ENCODE data around the gene XYLT1. TPM values are rescaled to one million over a fixed set of nuclear protein-coding genes. Genes with fewer than 3 reads are reported as not detected.

Gene XYLT1
- total and polyA plus RNA-seq, 10 of the 15 experiments (the other 5 are each of a cell fraction or from before 2014, with no cell fraction given), result 0.88 to 14.8 (median 5.8) TPM

- TF ChIP-seq NFYB (IDR thresholded peaks at IDR 0.05; ENCODE audit: insufficient read depth, low read depth, low read length) (no peak), SIN3A (IDR thresholded peaks at IDR 0.05; ENCODE audit: low read depth, low read length) (no peak), IKZF1 (conservative IDR thresholded peaks at IDR 0.05) (no peak)
These were observed 286.7 kb downstream of the XYLT1 start (continued) for GRCh38 chr16:17184026-17184425.

- H3K27ac ChIP-seq (ENCODE audit: control insufficient read depth, insufficient read depth), result no peak overlapping the region
- H2AFZ ChIP-seq (ENCODE audit: control insufficient read depth, low read depth, low read length), result no peak overlapping the region
- CTCF ChIA-PET, result interaction anchor here (0.7 to 1.8 kb wide), 4 partner anchors 14 to 317 kb away, joined by 3 to 7 read pairs (median 4); no protein-coding TSS in a partner anchor
- intact Hi-C loops (cut with micrococcal nuclease; ENCODE audit: unreplicated experiment), result no loop called here
- TF ChIP-seq REST (IDR thresholded peaks at IDR 0.05; ENCODE audit: low read depth, low read length), result peak; percentile 86
- TF ChIP-seq IKZF1 (conservative IDR thresholded peaks at IDR 0.05), result no peak
- FAIRE-seq (no peak), ATAC-seq (no peak), DNase-seq (ENCODE audit: low read depth, low spot score) (no peak)
- H3K36me3 ChIP-seq (ENCODE audit: control insufficient read depth in 2 of 2, insufficient read depth in 2 of 2, low read length in 1 of 2), result no peaks in the 10 kb centered on the region
- no TSS peak for BruUV-seq (replicated peaks)
- SMC1A ChIA-PET (ENCODE audit: uncharacterized antibody, unreplicated experiment), result interaction anchor here (1.7 kb wide), 1 partner anchor 29 kb away, joined by 5 read pairs; no protein-coding TSS in a partner anchor
- H3K9ac ChIP-seq (ENCODE audit: control insufficient read depth, insufficient read depth, low read length), result no peak overlapping the region
- no peak overlapping the region for H3K4me2 ChIP-seq (ENCODE audit: control insufficient read depth, insufficient read depth)
- H3K79me2 ChIP-seq (ENCODE audit: control insufficient read depth, insufficient read depth, low read length), result no peaks in the 10 kb centered on the region
- no peak overlapping the region for H3K4me3 ChIP-seq
- WGBS (ENCODE audit: insufficient coverage, insufficient replicate concordance, low lambda C conversion rate, missing lambda C conversion rate), result 32% methylated on average over 14 of the region's 14 CpGs
- H3K27me3 ChIP-seq (replicated peaks in 1 of 2; ENCODE audit: control insufficient read depth in 2 of 2, insufficient read depth in 2 of 2, low read length in 1 of 2), result no peaks in the 10 kb centered on the region
- H3K4me1 ChIP-seq (ENCODE audit: control insufficient read depth, insufficient read depth, low read length), result peaks cover 4% of the 10 kb centered on the region
- in situ Hi-C loops (cut with MboI), result no loop called here
- no peaks in the 10 kb centered on the region for H4K20me1 ChIP-seq (ENCODE audit: control insufficient read depth, insufficient read depth)
- RAD21 ChIA-PET (ENCODE audit: unreplicated experiment), result no interaction called here
- POLR2A ChIA-PET, result no interaction called here
- H3K9me3 ChIP-seq (replicated peaks; ENCODE audit: control insufficient read depth, insufficient read depth, low read length), result no peaks in the 10 kb centered on the region
These were observed 292.5 kb downstream of the XYLT1 start for GRCh38 chr16:17177959-17178905.

All from GM12878 (cell line).